GM12892 (cell line): ENCODE measurements around the gene SNX25.

Experiments used
- POLR2A ChIP-seq: IDR thresholded peaks from 2 replicates; pipeline ENCODE4 v1.6.1; 2011; ENCODE audit warnings: low read depth, low read length, control low read depth
- POLR2AphosphoS5 ChIP-seq: IDR thresholded peaks from 2 replicates; pipeline ENCODE4 v1.6.1; 2011; ENCODE audit warnings: low read depth, low read length, control low read depth

DNA sequence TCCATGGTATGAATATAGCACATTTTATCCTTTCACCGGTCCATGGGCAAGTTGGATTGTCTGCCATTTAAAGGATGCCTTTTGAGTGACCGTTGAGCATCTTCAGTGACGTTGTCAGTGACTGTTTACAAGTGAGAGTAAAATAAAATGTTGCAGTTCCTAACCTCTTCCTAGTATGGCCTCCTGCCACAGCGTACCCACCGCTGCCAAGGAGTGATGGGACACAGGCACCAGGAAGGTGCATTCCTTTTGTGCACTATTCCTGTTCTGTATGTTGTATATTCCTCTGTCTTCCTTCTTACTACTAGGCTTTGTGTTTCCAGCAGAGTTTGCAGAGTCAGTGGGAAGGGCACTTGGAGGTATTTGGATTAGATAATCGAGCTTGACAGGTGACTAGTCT, 61.5 kb downstream of the SNX25 start:
- TF ChIP-seq POLR2AphosphoS5 (no peak), POLR2A (no peak)
